ENCODE data around the gene POLR1E. TPM values are rescaled to one million over a fixed set of nuclear protein-coding genes. Genes with fewer than 3 reads are reported as not detected.

The POLR1E gene
- total and polyA plus RNA-seq, 2 of the 8 experiments (the other 6 are each of a cell fraction or from before 2014, with no cell fraction given) = 16.0 to 40.0 TPM

DNA sequence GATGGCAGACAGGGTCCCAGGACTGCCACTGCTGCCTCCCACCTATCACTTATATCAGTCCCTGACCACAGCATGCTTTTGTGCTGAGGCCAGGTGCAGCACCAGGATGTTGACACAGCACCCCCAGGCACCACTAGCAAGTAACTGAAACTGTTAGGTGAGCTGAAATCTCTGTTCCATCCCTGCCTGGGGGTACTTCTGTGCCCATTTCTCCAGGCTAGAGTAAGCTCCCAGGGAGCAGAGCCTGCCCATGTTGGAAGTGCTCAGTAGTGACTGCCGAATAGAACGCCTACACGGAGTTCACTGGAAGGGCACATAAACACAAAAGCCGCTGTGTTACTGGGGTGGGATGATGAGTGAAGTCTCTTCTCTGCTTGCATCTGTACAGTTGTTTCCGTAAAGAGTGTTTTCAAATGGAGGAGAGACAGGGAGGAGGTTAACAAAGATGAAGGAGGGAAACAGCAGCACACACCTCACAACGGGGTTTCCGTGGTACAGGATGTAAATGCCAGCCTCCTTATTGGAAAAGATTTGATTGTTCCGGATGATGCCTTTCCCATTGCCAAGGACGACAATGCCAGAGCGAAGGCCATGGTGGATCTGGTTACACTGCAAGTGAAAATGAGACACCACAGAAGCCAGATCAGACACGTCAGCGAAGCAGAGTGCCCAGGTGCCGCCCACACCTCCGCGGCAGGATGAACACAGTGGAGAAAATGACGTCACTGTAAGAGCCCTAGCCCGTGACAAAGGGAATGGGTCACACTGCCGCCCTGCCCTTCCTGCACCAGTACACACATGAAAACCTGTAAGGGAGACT, 43.1 kb downstream of the POLR1E start (continued):
- no peak for TF ChIP-seq TEAD4 (IDR thresholded peaks at IDR 0.05; ENCODE audit: low read depth, low read length)
- TF ChIP-seq, protein P1, sequence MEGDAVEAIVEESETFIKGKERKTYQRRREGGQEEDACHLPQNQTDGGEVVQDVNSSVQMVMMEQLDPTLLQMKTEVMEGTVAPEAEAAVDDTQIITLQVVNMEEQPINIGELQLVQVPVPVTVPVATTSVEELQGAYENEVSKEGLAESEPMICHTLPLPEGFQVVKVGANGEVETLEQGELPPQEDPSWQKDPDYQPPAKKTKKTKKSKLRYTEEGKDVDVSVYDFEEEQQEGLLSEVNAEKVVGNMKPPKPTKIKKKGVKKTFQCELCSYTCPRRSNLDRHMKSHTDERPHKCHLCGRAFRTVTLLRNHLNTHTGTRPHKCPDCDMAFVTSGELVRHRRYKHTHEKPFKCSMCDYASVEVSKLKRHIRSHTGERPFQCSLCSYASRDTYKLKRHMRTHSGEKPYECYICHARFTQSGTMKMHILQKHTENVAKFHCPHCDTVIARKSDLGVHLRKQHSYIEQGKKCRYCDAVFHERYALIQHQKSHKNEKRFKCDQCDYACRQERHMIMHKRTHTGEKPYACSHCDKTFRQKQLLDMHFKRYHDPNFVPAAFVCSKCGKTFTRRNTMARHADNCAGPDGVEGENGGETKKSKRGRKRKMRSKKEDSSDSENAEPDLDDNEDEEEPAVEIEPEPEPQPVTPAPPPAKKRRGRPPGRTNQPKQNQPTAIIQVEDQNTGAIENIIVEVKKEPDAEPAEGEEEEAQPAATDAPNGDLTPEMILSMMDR (IDR thresholded peaks at IDR 0.05; ENCODE audit: control extremely low read depth in 1 of 3, insufficient read depth in 1 of 3, low read depth in 1 of 3, low read length in 3 of 3) = no peak
- TF ChIP-seq, protein P2, sequence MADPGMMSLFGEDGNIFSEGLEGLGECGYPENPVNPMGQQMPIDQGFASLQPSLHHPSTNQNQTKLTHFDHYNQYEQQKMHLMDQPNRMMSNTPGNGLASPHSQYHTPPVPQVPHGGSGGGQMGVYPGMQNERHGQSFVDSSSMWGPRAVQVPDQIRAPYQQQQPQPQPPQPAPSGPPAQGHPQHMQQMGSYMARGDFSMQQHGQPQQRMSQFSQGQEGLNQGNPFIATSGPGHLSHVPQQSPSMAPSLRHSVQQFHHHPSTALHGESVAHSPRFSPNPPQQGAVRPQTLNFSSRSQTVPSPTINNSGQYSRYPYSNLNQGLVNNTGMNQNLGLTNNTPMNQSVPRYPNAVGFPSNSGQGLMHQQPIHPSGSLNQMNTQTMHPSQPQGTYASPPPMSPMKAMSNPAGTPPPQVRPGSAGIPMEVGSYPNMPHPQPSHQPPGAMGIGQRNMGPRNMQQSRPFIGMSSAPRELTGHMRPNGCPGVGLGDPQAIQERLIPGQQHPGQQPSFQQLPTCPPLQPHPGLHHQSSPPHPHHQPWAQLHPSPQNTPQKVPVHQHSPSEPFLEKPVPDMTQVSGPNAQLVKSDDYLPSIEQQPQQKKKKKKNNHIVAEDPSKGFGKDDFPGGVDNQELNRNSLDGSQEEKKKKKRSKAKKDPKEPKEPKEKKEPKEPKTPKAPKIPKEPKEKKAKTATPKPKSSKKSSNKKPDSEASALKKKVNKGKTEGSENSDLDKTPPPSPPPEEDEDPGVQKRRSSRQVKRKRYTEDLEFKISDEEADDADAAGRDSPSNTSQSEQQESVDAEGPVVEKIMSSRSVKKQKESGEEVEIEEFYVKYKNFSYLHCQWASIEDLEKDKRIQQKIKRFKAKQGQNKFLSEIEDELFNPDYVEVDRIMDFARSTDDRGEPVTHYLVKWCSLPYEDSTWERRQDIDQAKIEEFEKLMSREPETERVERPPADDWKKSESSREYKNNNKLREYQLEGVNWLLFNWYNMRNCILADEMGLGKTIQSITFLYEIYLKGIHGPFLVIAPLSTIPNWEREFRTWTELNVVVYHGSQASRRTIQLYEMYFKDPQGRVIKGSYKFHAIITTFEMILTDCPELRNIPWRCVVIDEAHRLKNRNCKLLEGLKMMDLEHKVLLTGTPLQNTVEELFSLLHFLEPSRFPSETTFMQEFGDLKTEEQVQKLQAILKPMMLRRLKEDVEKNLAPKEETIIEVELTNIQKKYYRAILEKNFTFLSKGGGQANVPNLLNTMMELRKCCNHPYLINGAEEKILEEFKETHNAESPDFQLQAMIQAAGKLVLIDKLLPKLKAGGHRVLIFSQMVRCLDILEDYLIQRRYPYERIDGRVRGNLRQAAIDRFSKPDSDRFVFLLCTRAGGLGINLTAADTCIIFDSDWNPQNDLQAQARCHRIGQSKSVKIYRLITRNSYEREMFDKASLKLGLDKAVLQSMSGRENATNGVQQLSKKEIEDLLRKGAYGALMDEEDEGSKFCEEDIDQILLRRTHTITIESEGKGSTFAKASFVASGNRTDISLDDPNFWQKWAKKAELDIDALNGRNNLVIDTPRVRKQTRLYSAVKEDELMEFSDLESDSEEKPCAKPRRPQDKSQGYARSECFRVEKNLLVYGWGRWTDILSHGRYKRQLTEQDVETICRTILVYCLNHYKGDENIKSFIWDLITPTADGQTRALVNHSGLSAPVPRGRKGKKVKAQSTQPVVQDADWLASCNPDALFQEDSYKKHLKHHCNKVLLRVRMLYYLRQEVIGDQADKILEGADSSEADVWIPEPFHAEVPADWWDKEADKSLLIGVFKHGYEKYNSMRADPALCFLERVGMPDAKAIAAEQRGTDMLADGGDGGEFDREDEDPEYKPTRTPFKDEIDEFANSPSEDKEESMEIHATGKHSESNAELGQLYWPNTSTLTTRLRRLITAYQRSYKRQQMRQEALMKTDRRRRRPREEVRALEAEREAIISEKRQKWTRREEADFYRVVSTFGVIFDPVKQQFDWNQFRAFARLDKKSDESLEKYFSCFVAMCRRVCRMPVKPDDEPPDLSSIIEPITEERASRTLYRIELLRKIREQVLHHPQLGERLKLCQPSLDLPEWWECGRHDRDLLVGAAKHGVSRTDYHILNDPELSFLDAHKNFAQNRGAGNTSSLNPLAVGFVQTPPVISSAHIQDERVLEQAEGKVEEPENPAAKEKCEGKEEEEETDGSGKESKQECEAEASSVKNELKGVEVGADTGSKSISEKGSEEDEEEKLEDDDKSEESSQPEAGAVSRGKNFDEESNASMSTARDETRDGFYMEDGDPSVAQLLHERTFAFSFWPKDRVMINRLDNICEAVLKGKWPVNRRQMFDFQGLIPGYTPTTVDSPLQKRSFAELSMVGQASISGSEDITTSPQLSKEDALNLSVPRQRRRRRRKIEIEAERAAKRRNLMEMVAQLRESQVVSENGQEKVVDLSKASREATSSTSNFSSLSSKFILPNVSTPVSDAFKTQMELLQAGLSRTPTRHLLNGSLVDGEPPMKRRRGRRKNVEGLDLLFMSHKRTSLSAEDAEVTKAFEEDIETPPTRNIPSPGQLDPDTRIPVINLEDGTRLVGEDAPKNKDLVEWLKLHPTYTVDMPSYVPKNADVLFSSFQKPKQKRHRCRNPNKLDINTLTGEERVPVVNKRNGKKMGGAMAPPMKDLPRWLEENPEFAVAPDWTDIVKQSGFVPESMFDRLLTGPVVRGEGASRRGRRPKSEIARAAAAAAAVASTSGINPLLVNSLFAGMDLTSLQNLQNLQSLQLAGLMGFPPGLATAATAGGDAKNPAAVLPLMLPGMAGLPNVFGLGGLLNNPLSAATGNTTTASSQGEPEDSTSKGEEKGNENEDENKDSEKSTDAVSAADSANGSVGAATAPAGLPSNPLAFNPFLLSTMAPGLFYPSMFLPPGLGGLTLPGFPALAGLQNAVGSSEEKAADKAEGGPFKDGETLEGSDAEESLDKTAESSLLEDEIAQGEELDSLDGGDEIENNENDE (IDR thresholded peaks at IDR 0.05; ENCODE audit: insufficient replicate concordance, low read length) = no peak
- TF ChIP-seq, protein P3, sequence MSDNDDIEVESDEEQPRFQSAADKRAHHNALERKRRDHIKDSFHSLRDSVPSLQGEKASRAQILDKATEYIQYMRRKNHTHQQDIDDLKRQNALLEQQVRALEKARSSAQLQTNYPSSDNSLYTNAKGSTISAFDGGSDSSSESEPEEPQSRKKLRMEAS (IDR thresholded peaks at IDR 0.05) = no peak
- TF ChIP-seq CBX5 (IDR thresholded peaks at IDR 0.05; ENCODE audit: low read depth, low read length) = no peak

Measured in H1 (cell line).